Spleen (tissue), 11 donors: ENCODE results near the gene IL1RAPL2. TPM values are rescaled to one million over a fixed set of nuclear protein-coding genes. Genes with fewer than 3 reads are reported as not detected.
A peak's percentile ranks its signal among the peaks of the same experiment; 100 is the strongest.
"Not testable (repeated sequence)": the region's sequence is repeated elsewhere in the genome, so short reads cannot be mapped to it uniquely, and the experiment has no call there.

ENCODE experiments used
- DNase-seq: peaks from one replicate; pipeline ENCODE4 v3.0.0-alpha.2; 2020
- H3K27ac ChIP-seq, 8 donors: fragments of 200-600 bp; sonication (generic) in 7 of 8; 1 replicate in 4 of 8; 2 replicates in 4 of 8; pipeline versions ENCODE4 v1.5.0 to v1.8.0; 2016 to 2021; ENCODE audit warnings: inconsistent platforms in 4 of 8, mild to moderate bottlenecking in 4 of 8, moderate library complexity in 1 of 8
- H3K27me3 ChIP-seq, 7 donors: fragments of 200-600 bp; sonication (generic) in 6 of 7; replicated peaks in 1 of 7; 1 replicate in 4 of 7; 2 replicates in 3 of 7; pipeline versions ENCODE4 v1.5.0 to v1.8.0; 2016 to 2021; ENCODE audit warnings: inconsistent platforms in 3 of 7, mild to moderate bottlenecking in 1 of 7
- H3K36me3 ChIP-seq, 6 donors: fragments of 200-600 bp; sonication (generic) in 5 of 6; 1 replicate in 4 of 6; 2 replicates in 2 of 6; pipeline versions ENCODE4 v1.5.0 to v1.8.0; 2016 to 2021; ENCODE audit warnings: inconsistent platforms in 2 of 6
- H3K4me1 ChIP-seq, 6 donors: fragments of 200-600 bp; sonication (generic) in 5 of 6; 1 replicate in 3 of 6; 2 replicates in 3 of 6; pipeline versions ENCODE4 v1.5.0 to v1.8.0; 2016 to 2021; ENCODE audit warnings: inconsistent platforms in 3 of 6
- H3K4me3 ChIP-seq, 8 donors: fragments of 200-600 bp; sonication (generic) in 7 of 8; 1 replicate in 4 of 8; 2 replicates in 4 of 8; pipeline versions ENCODE4 v1.5.0 to v1.8.0; 2016 to 2021; ENCODE audit warnings: inconsistent platforms in 4 of 8, mild to moderate bottlenecking in 4 of 8, moderate library complexity in 2 of 8
- H3K9me3 ChIP-seq, 8 donors: fragments of 200-600 bp; sonication (generic) in 7 of 8; 1 replicate in 4 of 8; 2 replicates in 4 of 8; pipeline versions ENCODE4 v1.5.0 to v1.8.0; 2016 to 2021; ENCODE audit warnings: inconsistent platforms in 4 of 8
- POLR2A ChIP-seq, 3 donors: fragments of 450-650 bp; IDR thresholded peaks; one replicate each; pipeline ENCODE4 v1.5.1; 2017; ENCODE audit warnings: antibody characterized with exemption in 3 of 3, mild to moderate bottlenecking in 1 of 3
- POLR2AphosphoS5 ChIP-seq, 3 donors: sonication (generic); formaldehyde crosslinking; IDR thresholded peaks; one replicate each; pipeline ENCODE4 v1.5.1; 2017; ENCODE audit warnings: antibody characterized with exemption in 3 of 3
- WGBS, 5 donors: extraction: QIAGEN DNeasy Blood & Tissue Kit in 3 of 5; methylation state at CpG; one replicate each; pipeline versions ENCODE4 v1.1.5 to v1.1.7; 2013 to 2018; 5-methylcytosine and 5-hydroxymethylcytosine counted together
- intact Hi-C: fragments of 100-400 bp; cut with DNase I; formaldehyde crosslinking; loops from one replicate; pipeline ENCODE4 v1.15.0; 2023; ENCODE audit warnings: low total_unique reads
- polyA plus RNA-seq, 3 donors: library from polyadenylated mRNA; stranded (reverse); fragments of 200-250 nt; gene quantifications; one replicate each; pipeline ENCODE4 v1.2.1, GENCODE V29; 2013
- total RNA-seq, 7 donors: library from RNA; depleted of rRNA in 3 of 7; stranded (reverse); fragments of >200 nt in 3 of 7; fragmentation: NEBNext Ultra II Directional in 4 of 7; extraction: Animal tissue kit (Norgen Biotek cat#: 25700) in 4 of 7; gene quantifications; one replicate each; pipeline versions ENCODE4 v1.1.0 to v1.2.1, GENCODE V29; 2016 to 2021
- TF ChIP-seq, protein P1 (sequence below), 11 experiments: fragments of 200-600 bp in 7 of 11; fragments of 450-650 bp in 4 of 11; sonication (generic) in 4 of 11; IDR thresholded peaks in 8 of 11; conservative IDR thresholded peaks in 3 of 11; 1 replicate in 7 of 11; 2 replicates in 4 of 11; pipeline versions ENCODE4 v1.4.0 to v1.8.0; 2016 to 2021; ENCODE audit warnings: antibody characterized with exemption in 11 of 11, inconsistent platforms in 4 of 11, mild to moderate bottlenecking in 1 of 11
- donor health status: healthy with polysubstance abuse.
- donor health status: DM: no; HTN: no; CAD: no; lungs with moderate emphysema.
- donor health status: DM: no; HTN: no; CAD: no.
- donor health status: Bipolar disorder and iron deficiency.
- donor health status: healthy.
- donor health status: DM: no; HTN: no; CAD: no.
- donor health status: DM: yes; HTN: yes; CAD: no.

The IL1RAPL2 gene
- total and polyA plus RNA-seq, 10 donors, result not detected

DNA sequence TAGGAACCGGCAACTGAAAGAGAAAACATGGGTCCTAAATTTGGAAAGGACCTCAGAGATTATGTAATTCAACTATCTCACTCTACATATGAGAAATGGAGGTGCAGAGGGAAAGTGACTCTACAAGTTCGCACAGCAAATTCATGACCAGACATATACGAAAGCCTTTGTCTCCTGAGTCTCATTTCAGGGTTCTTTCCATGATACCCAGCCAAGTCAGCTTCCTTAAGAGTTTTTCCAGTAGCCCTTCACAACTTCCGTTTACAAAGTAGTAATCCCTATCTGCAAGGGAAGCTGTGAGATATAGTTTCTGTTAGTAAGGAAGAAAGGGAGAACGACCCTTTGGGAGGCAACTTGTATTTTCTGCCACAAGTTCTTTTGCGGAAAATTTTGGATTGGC, 543.9 kb downstream of the IL1RAPL2 start:
- Histone ChIP-seq H3K9me3 (no peaks in the 10 kb centered on the region), H3K36me3 (no peaks in the 10 kb centered on the region), H3K27ac (no peak overlapping the region), H3K4me1 (no peaks in the 10 kb centered on the region), H3K4me3 (no peak overlapping the region), H3K27me3 (peaks cover 0 to under 1% (median 0%) of the 10 kb centered on the region in 7 donors)
- no peak for TF ChIP-seq POLR2A (IDR thresholded peaks at IDR 0.05)
- no peak for TF ChIP-seq POLR2AphosphoS5 (IDR thresholded peaks at IDR 0.05)
- TF ChIP-seq, protein P1, sequence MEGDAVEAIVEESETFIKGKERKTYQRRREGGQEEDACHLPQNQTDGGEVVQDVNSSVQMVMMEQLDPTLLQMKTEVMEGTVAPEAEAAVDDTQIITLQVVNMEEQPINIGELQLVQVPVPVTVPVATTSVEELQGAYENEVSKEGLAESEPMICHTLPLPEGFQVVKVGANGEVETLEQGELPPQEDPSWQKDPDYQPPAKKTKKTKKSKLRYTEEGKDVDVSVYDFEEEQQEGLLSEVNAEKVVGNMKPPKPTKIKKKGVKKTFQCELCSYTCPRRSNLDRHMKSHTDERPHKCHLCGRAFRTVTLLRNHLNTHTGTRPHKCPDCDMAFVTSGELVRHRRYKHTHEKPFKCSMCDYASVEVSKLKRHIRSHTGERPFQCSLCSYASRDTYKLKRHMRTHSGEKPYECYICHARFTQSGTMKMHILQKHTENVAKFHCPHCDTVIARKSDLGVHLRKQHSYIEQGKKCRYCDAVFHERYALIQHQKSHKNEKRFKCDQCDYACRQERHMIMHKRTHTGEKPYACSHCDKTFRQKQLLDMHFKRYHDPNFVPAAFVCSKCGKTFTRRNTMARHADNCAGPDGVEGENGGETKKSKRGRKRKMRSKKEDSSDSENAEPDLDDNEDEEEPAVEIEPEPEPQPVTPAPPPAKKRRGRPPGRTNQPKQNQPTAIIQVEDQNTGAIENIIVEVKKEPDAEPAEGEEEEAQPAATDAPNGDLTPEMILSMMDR (IDR thresholded peaks at IDR 0.05 in 8 of 11, conservative IDR thresholded peaks at IDR 0.05 in 3 of 11), result no peak
- intact Hi-C loops, result no loop called here
- WGBS, 5 donors, result 69 to 77% (median 70%) methylated on average over 6 of the region's 6 CpGs
- no peak for DNase-seq

DNA sequence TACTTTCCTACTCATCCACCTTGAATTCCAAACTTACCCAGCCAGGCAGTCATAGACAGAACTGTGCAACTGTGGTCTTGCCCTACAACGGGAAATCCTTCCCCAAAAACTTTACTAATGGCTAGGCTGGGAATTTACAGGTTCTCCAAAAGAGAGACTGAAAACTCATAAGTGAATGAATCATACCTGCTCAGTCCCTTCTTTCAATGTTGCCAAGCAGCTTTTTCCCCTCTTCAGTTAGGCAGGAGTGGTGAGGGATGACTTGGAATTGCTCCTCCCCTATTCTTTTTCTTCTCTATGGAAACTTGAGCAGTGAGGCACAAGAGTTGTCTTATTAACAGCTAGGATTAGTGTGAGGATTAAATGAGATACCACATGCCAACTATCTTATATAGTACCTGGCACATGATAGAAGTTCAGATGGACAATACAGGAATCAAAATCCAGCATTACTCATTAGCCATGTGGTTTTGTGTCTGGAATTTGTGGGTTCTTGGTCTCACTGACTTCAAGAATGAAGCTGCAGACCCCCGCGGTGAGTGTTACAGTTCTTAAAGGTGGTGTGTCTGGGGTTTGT, 548.6 kb downstream of the IL1RAPL2 start:
- DNase-seq, result no peak
- WGBS, 5 donors, result 79 to 97% (median 85%) methylated on average over 3 of the region's 3 CpGs
- TF ChIP-seq POLR2AphosphoS5 (IDR thresholded peaks at IDR 0.05) (no peak), POLR2A (IDR thresholded peaks at IDR 0.05) (no peak)
- TF ChIP-seq, protein P1 (IDR thresholded peaks at IDR 0.05 in 8 of 11, conservative IDR thresholded peaks at IDR 0.05 in 3 of 11), result no peak
- H3K27ac ChIP-seq, result no peak overlapping the region
- no peak overlapping the region for H3K4me3 ChIP-seq
- no peaks in the 10 kb centered on the region for H3K4me1 ChIP-seq
- no peaks in the 10 kb centered on the region for H3K9me3 ChIP-seq
- H3K27me3 ChIP-seq, result peaks cover 0 to 3% (median 0%) of the 10 kb centered on the region in 7 donors
- no peaks in the 10 kb centered on the region for H3K36me3 ChIP-seq
- intact Hi-C loops, result no loop called here

DNA sequence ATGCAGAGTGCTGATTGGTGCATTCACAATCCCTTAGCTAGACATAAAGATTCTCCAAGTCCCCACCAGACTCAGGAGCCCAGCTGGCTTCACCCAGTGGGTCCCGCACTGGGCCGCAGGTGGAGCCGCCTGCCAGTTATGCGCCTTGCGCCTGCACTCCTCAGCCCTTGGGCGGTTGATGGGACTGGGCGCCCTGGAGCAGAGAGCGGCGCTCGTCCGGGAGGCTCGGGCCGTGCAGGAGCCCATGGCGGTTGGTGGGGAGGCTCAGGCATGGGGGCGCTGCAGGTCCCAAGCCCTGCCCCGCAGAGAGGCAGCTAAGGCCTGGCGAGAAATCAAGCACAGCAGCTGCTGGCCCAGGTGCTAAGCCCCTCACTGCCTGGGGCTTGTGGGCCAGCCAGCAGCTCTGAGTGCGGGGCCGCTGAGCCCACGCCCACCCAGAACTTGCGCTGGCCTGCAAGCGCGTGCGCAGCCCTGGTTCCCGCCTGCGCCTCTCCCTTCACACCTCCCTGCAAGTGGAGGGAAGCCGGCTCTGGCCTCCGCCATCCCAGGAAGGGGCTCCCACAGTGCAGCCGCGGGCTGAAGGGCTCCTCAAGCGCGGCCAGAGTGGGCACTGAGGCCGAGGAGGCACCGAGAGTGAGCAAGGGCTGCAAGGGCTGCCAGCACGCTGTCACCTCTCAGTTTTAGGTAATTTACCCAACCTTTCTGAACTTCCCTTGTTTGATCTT, 549.8 kb downstream of the IL1RAPL2 start:
- intact Hi-C loops, H3K4me1 ChIP-seq, H3K27ac ChIP-seq, H3K9me3 ChIP-seq, H3K36me3 ChIP-seq, H3K4me3 ChIP-seq, H3K27me3 ChIP-seq: not testable (repeated sequence)
- peak; percentile 54 for DNase-seq
- WGBS, 5 donors, result 88 to 94% (median 89%) methylated on average over 12 to 35 of the region's 35 CpGs

DNA sequence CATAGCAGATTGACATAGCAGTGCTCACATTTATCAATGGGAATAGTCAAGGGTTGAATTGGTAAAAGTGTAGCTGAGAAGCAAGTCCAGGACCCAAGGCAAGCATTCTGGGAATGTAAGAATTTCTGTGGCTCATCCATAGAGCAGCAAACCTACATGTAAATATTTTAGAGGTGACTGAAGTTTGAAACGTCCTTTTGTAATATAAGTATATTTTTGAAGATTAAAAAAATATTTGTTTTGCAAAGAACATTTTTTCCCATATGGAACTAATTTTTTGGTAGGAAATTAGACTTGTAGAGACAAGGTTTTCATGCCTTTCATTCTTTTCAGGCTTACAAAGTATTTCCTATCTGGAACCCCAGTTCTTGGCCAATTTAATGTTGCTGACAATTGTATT, 550.5 kb downstream of the IL1RAPL2 start:
- no peak for DNase-seq
- Histone ChIP-seq H3K27ac (no peak overlapping the region), H3K36me3 (no peaks in the 10 kb centered on the region), H3K9me3 (no peaks in the 10 kb centered on the region), H3K27me3 (peaks cover 0 to 3% (median 0%) of the 10 kb centered on the region in 7 donors), H3K4me3 (no peak overlapping the region), H3K4me1 (no peaks in the 10 kb centered on the region)
- intact Hi-C loops, result no loop called here
- TF ChIP-seq, protein P1 (IDR thresholded peaks at IDR 0.05 in 8 of 11, conservative IDR thresholded peaks at IDR 0.05 in 3 of 11), result no peak
- TF ChIP-seq POLR2AphosphoS5 (IDR thresholded peaks at IDR 0.05) (no peak), POLR2A (IDR thresholded peaks at IDR 0.05) (no peak)
- 31 to 89% (median 58%) methylated on average over 1 of the region's 1 CpG for WGBS, 5 donors
